Epithelial cell of proximal tubule (primary cell): ENCODE data around the gene ANGPTL5. TPM values are rescaled to one million over a fixed set of nuclear protein-coding genes. Genes with fewer than 3 reads are reported as not detected.

Experiments used
- DNase-seq: peaks from one replicate; pipeline ENCODE4 v3.0.0-alpha.2; 2011; ENCODE audit warnings: low read depth
- H3K4me3 ChIP-seq: 2 replicates; pipeline ENCODE4 v1.5.1; 2011; ENCODE audit warnings: low read depth, mild to moderate bottlenecking, low read length
- CTCF ChIP-seq: conservative IDR thresholded peaks from 2 replicates; pipeline ENCODE4 v1.5.1; 2012; ENCODE audit warnings: low read depth, mild to moderate bottlenecking, low read length
- total RNA-seq: library from RNA; depleted of rRNA; stranded (reverse); fragments of >200 nt; gene quantifications from 2 replicates; pipeline ENCODE4 v1.2.3, GENCODE V29; 2015

The ANGPTL5 gene
- total RNA-seq, 1 donor from 2014 or later = not detected

- no peak overlapping the region for H3K4me3 ChIP-seq
- no peak for DNase-seq
- TF ChIP-seq CTCF = no peak
Measured at GRCh38 chr11:101944923-101945322, 28.6 kb upstream of the ANGPTL5 start.

- DNase-seq = no peak
- no peak overlapping the region for H3K4me3 ChIP-seq
- TF ChIP-seq CTCF = no peak
Measured at GRCh38 chr11:101940901-101941520, 24.7 kb upstream of the ANGPTL5 start.

- DNase-seq = no peak
- no peak overlapping the region for H3K4me3 ChIP-seq
- no peak for TF ChIP-seq CTCF
Measured at GRCh38 chr11:101931692-101932091, 15.4 kb upstream of the ANGPTL5 start.

- no peak for TF ChIP-seq CTCF
- no peak for DNase-seq
- no peak overlapping the region for H3K4me3 ChIP-seq
Measured at GRCh38 chr11:101929294-101929915, 13.1 kb upstream of the ANGPTL5 start.

- no peak overlapping the region for H3K4me3 ChIP-seq
- no peak for DNase-seq
- TF ChIP-seq CTCF = no peak
Measured at GRCh38 chr11:101923554-101923953, 7.2 kb upstream of the ANGPTL5 start.

GRCh38 chr11:101920992-101921391, 4.7 kb upstream of the ANGPTL5 start:
- DNase-seq = no peak
- TF ChIP-seq CTCF = no peak

GRCh38 chr11:101917226-101917625, 904 bp upstream of the ANGPTL5 start:
- DNase-seq = no peak
- TF ChIP-seq CTCF = no peak
- H3K4me3 ChIP-seq = no peak overlapping the region

More at GRCh38 chr11:101920992-101921391, 4.7 kb upstream of the ANGPTL5 start:
- no peak overlapping the region for H3K4me3 ChIP-seq
